ENCODE measurements around the gene SMAP1.
A peak's percentile ranks its signal among the peaks of the same experiment; 100 is the strongest.

The SMAP1 gene

DNA sequence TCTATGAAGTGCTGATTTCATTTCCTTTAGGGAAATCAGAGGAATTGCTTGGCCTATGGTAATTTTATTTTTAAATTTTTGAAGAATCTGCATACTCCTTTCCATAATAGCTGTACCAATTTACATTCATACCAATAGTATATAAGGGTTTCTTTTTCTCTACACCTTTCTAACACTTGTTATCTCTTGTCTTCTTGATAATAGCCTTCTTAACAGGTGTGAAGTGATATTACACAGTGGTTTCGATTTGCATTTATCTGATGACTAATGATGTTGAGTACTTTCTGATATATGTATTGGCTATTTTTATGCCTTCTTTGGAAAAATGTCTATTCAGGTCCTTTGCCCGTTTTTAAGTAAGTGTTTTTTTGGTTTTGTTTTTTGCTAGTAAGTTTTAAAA is 40.8 kb downstream of the SMAP1 start:
- no peak overlapping the region for H3K4me3 ChIP-seq (ENCODE audit: low read length)
- DNase-seq (ENCODE audit: low read depth): no peak
- TF ChIP-seq, protein P1, sequence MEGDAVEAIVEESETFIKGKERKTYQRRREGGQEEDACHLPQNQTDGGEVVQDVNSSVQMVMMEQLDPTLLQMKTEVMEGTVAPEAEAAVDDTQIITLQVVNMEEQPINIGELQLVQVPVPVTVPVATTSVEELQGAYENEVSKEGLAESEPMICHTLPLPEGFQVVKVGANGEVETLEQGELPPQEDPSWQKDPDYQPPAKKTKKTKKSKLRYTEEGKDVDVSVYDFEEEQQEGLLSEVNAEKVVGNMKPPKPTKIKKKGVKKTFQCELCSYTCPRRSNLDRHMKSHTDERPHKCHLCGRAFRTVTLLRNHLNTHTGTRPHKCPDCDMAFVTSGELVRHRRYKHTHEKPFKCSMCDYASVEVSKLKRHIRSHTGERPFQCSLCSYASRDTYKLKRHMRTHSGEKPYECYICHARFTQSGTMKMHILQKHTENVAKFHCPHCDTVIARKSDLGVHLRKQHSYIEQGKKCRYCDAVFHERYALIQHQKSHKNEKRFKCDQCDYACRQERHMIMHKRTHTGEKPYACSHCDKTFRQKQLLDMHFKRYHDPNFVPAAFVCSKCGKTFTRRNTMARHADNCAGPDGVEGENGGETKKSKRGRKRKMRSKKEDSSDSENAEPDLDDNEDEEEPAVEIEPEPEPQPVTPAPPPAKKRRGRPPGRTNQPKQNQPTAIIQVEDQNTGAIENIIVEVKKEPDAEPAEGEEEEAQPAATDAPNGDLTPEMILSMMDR (IDR thresholded peaks at IDR 0.05; ENCODE audit: insufficient read depth, low read depth, low read length, missing control alignments): no peak

DNA sequence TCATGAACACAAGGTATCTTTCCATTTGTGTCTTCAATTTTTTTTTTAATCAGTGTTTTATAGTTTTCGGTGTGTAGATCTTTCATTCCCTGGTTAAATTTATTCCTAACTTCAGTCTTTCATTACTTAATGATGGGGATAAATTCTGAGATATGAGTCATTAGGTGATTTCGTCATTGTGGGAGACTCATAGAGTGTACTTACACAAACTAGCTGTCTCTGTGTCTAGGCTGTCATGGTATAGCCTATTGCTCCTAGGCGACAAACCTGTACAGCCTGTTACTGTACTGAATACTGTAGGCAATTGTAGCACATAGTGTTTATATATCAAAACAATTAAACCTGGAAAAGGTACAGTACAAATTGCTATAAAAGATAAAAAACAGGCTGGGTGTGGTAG is 42.1 kb downstream of the SMAP1 start:
- TF ChIP-seq, protein P1 (IDR thresholded peaks at IDR 0.05; ENCODE audit: insufficient read depth, low read depth, low read length, missing control alignments): no peak
- DNase-seq (ENCODE audit: low read depth): peak; percentile 93
- H3K4me3 ChIP-seq (ENCODE audit: low read length): no peak overlapping the region

DNA sequence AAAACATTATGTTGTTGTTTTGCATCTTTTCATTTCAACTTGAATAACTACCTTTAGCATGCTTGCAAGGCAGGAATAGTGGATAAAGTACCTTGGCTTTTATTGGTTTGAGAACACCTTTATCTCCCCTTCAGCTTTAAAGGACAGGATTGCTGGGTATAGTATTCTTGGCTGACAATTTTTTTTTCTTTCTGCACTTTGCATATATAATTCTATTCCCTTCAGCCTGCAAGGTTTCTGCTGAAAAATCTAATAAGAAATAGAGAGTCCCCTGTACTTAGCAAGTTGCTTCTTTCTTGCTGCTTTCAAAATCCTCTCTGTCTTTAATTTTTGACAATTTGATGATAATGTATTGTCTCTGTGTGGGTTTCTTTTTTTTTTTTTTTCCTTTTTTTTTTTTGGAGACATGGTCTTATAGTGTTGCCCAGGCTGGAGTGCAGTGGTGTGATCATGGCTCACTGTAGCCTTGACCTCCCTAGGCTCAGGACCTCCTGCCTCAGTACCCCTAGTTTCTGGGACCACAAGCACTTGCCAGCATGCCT is 47.1 kb downstream of the SMAP1 start:
- no peak overlapping the region for H3K4me3 ChIP-seq (ENCODE audit: low read length)
- TF ChIP-seq, protein P1 (IDR thresholded peaks at IDR 0.05; ENCODE audit: insufficient read depth, low read depth, low read length, missing control alignments): no peak
- DNase-seq (ENCODE audit: low read depth): no peak

GRCh38 chr6:70717038-70717801 is 49.5 kb downstream of the SMAP1 start:
- DNase-seq (ENCODE audit: low read depth): no peak
- H3K4me3 ChIP-seq (ENCODE audit: low read length): no peak overlapping the region

GRCh38 chr6:70724524-70724923 is 56.8 kb downstream of the SMAP1 start:
- TF ChIP-seq, protein P1 (IDR thresholded peaks at IDR 0.05; ENCODE audit: insufficient read depth, low read depth, low read length, missing control alignments): no peak
- no peak overlapping the region for H3K4me3 ChIP-seq (ENCODE audit: low read length)
- DNase-seq (ENCODE audit: low read depth): no peak

More at GRCh38 chr6:70717038-70717801, 49.5 kb downstream of the SMAP1 start:
- TF ChIP-seq, protein P1 (IDR thresholded peaks at IDR 0.05; ENCODE audit: insufficient read depth, low read depth, low read length, missing control alignments): no peak

DNA sequence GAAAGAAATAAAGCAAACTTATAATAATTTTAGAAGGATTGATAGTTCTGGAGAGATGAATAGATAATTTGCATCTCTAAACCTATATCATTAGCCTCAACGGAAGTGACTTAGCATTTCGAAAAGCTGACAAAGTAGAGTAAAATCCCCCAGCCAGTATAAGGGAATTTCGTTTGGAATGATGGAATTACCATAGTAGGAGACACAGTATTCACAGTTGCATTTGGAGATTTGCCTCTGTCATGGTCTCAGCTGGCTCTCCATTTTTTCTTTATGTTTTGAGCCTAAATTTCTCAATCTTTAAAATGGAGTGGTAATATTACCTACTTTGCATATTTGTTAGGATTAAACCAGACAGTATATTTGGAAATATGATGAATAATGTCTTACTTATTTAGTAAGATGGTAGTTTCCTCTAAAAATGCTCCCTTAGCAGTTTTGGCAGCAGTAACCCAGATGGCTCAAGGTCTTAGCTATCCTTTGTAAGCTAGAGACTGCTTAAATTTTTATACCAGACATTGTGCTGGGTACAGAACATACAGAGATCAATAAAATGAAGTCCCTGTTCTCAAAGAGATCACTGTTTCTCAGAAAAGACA is 58.2 kb downstream of the SMAP1 start:
- H3K4me3 ChIP-seq (ENCODE audit: low read length): no peak overlapping the region
- DNase-seq (ENCODE audit: low read depth): peak; percentile 2
- TF ChIP-seq, protein P1 (IDR thresholded peaks at IDR 0.05; ENCODE audit: insufficient read depth, low read depth, low read length, missing control alignments): no peak

Measured in epithelial cell of esophagus (primary cell).